ENCODE measurements around the gene SYNGAP1. TPM values are rescaled to one million over a fixed set of nuclear protein-coding genes. Genes with fewer than 3 reads are reported as not detected.

SYNGAP1 gene
- total and polyA plus RNA-seq, 9 of the 15 experiments (the other 6 are each of a cell fraction or from before 2014, with no cell fraction given), result 0.01 to 22.8 (median 3.2) TPM

DNA sequence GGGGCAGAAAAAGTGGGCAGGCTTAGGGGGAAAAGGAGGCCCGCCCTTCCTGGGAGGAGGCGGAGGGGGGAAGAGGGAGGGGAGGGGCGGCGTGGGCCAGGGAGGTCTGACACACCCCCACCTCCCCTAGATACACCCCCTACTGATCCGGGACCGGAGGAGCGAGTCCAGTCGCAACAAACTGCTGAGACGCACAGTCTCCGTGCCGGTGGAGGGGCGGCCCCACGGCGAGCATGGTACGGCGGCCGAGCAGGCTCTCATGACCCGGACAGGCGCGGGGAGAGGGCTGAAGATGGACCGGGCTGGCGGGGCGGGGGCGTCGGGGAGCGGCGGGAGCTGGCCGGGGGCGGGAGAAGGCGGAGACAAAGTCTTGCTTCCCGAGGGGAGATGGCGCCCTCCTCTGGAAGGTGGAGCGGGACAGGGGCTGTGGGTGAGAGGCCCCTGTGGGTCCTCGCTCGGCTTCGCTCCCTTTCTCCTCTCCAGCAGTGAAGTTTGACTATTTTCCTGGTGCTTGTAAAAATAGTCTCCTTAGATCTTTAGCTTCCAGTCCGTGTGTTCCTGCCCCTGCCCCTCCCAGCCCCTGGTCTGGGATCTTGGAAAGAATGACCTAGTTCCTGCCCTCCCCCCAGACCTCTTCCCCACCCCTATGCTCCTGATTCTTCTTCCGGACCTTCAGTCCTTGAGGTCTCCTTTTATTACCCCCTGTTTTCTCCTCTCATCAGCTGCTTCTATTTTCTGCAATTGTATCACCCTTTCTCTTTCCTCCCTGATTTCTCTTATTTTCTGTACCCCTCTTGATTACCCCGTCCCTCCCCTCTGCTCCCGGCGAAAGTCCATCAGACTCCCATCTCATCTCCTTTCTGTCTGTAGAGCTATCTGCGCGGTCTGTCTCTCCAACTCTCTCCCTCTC, 6.1 kb downstream of the SYNGAP1 start:
- Histone ChIP-seq H3K4me1 (replicated peaks in 1 of 2; ENCODE audit: control insufficient read depth in 2 of 2, insufficient read depth in 2 of 2, low read length in 2 of 2) (peaks cover 43 to 53% of the 10 kb centered on the region in 2 experiments), H3K9me1 (ENCODE audit: control insufficient read depth, insufficient read depth, low read length) (no peaks in the 10 kb centered on the region), H3K79me2 (ENCODE audit: control insufficient read depth, insufficient read depth, low read length) (peaks cover 47% of the 10 kb centered on the region), H2AFZ (ENCODE audit: low read depth, low read length) (peak overlapping the region; percentile 79), H3K9me3 (replicated peaks; ENCODE audit: control insufficient read depth, insufficient read depth, low read depth, low read length) (no peaks in the 10 kb centered on the region), H3K4me3 (peak overlapping the region; percentile 57), H3K36me3 (ENCODE audit: control insufficient read depth, insufficient read depth, low read length) (no peaks in the 10 kb centered on the region), H3K27ac (ENCODE audit: extremely low read depth, low read depth, low read length) (peak overlapping the region; percentile 95), H3K27me3 (ENCODE audit: control insufficient read depth in 2 of 2, insufficient read depth in 2 of 2, low read length in 2 of 2) (no peaks in the 10 kb centered on the region), H3K4me2 (ENCODE audit: insufficient read depth, low read length) (peak overlapping the region; percentile 96), H4K20me1 (replicated peaks; ENCODE audit: control insufficient read depth, insufficient read depth, low read length) (no peaks in the 10 kb centered on the region; the same call in 1 of the 2 replicates), H3K9ac (ENCODE audit: insufficient read depth in 1 of 2, low read depth in 2 of 2, low read length in 2 of 2) (peak overlapping the region; percentile 91 to 96)
- intact Hi-C loops (cut with micrococcal nuclease) (loop anchor here (1.0 to 10.0 kb wide), 6 partner anchors 35 to 301 kb away; partner anchors contain the start of genes BAK1, KIFC1 and RGL2), in situ Hi-C loops (cut with MboI) (no loop called here)
- no TSS peak for BruUV-seq (replicated peaks)
- ChIA-PET POLR2A (interaction anchor here (0.5 to 2.7 kb wide), 16 partner anchors 10 to 453 kb away, joined by 3 to 20 read pairs (median 3); partner anchors contain the start of genes BAK1, KIFC1, RGL2 and RPS18), CTCF (ENCODE audit: low intra/inter-chr PET ratio) (interaction anchor here (0.5 to 2.4 kb wide), 7 partner anchors 8 to 246 kb away, joined by 3 to 16 read pairs (median 4); partner anchors contain the start of genes B3GALT4 and KIFC1)
- DNase-seq (ENCODE audit: extremely low read depth in 1 of 4, low spot score in 3 of 4) (peak; percentile 94 to 98 (median 96)), FAIRE-seq (peak; percentile 64), ATAC-seq (peak; percentile 87)
- WGBS (ENCODE audit: insufficient coverage, low coverage, missing lambda C conversion rate), result under 1% methylated on average over 27 of the region's 43 CpGs
- TF ChIP-seq, protein P1, sequence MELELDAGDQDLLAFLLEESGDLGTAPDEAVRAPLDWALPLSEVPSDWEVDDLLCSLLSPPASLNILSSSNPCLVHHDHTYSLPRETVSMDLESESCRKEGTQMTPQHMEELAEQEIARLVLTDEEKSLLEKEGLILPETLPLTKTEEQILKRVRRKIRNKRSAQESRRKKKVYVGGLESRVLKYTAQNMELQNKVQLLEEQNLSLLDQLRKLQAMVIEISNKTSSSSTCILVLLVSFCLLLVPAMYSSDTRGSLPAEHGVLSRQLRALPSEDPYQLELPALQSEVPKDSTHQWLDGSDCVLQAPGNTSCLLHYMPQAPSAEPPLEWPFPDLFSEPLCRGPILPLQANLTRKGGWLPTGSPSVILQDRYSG (tag; conservative IDR thresholded peaks at IDR 0.05; ENCODE audit: low read depth), result no peak
- TF ChIP-seq GTF2E2 (tag; IDR thresholded peaks at IDR 0.05) (0 out of 2 replicates have a peak, but pooled peaks have one; percentile 65), KAT2B (IDR thresholded peaks at IDR 0.05; ENCODE audit: low read depth, low read length) (no peak), ZBTB8A (IDR thresholded peaks at IDR 0.05; ENCODE audit: partially characterized antibody) (no peak), MAZ (CRISPR knock-in tag; conservative IDR thresholded peaks at IDR 0.05 in 1 of 2, IDR thresholded peaks at IDR 0.05 in 1 of 2) (peak; percentile 94 to 99), MTA3 (IDR thresholded peaks at IDR 0.05; ENCODE audit: borderline replicate concordance) (peak; percentile 93; the same call in 1 of the 2 replicates), ELF2 (CRISPR knock-in tag; IDR thresholded peaks at IDR 0.05) (peak; percentile 58; the same call in 1 of the 2 replicates), CHD4 (IDR thresholded peaks at IDR 0.05; ENCODE audit: insufficient read depth, insufficient replicate concordance, low read depth, low read length, poor library complexity, severe bottlenecking) (peak; percentile 1), DDX20 (tag; IDR thresholded peaks at IDR 0.05; ENCODE audit: low read depth) (no peak), ELF1 (tag; IDR thresholded peaks at IDR 0.05) (peak; percentile 79), FOSL1 (tag; conservative IDR thresholded peaks at IDR 0.05) (no peak; the same call in 1 of the 2 replicates), PHB (CRISPR knock-in tag; IDR thresholded peaks at IDR 0.05) (no peak), CREM (IDR thresholded peaks at IDR 0.05; ENCODE audit: low read depth) (peak; percentile 84), RNF2 (IDR thresholded peaks at IDR 0.05) (0 out of 2 replicates have a peak, but pooled peaks have one; percentile 61), BRF1 (IDR thresholded peaks at IDR 0.05; ENCODE audit: borderline replicate concordance, extremely low read depth, insufficient read length) (no peak)
- TF ChIP-seq, protein P2, sequence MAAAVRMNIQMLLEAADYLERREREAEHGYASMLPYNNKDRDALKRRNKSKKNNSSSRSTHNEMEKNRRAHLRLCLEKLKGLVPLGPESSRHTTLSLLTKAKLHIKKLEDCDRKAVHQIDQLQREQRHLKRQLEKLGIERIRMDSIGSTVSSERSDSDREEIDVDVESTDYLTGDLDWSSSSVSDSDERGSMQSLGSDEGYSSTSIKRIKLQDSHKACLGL (CRISPR knock-in tag; IDR thresholded peaks at IDR 0.05; ENCODE audit: borderline replicate concordance, poor library complexity, severe bottlenecking), result no peak
- TF ChIP-seq, protein P3, sequence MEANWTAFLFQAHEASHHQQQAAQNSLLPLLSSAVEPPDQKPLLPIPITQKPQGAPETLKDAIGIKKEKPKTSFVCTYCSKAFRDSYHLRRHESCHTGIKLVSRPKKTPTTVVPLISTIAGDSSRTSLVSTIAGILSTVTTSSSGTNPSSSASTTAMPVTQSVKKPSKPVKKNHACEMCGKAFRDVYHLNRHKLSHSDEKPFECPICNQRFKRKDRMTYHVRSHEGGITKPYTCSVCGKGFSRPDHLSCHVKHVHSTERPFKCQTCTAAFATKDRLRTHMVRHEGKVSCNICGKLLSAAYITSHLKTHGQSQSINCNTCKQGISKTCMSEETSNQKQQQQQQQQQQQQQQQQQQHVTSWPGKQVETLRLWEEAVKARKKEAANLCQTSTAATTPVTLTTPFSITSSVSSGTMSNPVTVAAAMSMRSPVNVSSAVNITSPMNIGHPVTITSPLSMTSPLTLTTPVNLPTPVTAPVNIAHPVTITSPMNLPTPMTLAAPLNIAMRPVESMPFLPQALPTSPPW (CRISPR knock-in tag; IDR thresholded peaks at IDR 0.05), result peak; percentile 99
